HL-60 (cell line): ENCODE results near the gene ACP3.

Experiments used
- DNase-seq, 2 experiments: peaks; one replicate each; pipeline ENCODE4 v3.0.0-alpha.2; 2010 to 2020; ENCODE audit warnings: low read depth in 1 of 2, low spot score in 1 of 2
- H3K27ac ChIP-seq: fragments of 250-450 bp; sonication (Bioruptor Pico); replicated peaks from 2 replicates; pipeline ENCODE4 v1.5.1; 2020; ENCODE audit warnings: mild to moderate bottlenecking, moderate library complexity
- H3K27me3 ChIP-seq: fragments of 250-450 bp; sonication (Bioruptor Pico); 2 replicates; pipeline ENCODE4 v1.5.1; 2021; ENCODE audit warnings: mild to moderate bottlenecking, moderate library complexity; ENCODE audit not compliant: insufficient read depth, poor library complexity, severe bottlenecking
- H3K4me3 ChIP-seq: replicated peaks from 2 replicates; pipeline ENCODE4 v1.5.1; 2011; ENCODE audit warnings: mild to moderate bottlenecking, control low read depth, low read length; ENCODE audit not compliant: insufficient read depth
- GABPA ChIP-seq: IDR thresholded peaks from 2 replicates; pipeline ENCODE4 v1.6.1; 2012; ENCODE audit warnings: low read depth
- POLR2AphosphoS5 ChIP-seq: IDR thresholded peaks from 2 replicates; pipeline ENCODE4 v1.6.1; 2012; ENCODE audit warnings: low read depth
- REST ChIP-seq: IDR thresholded peaks from 2 replicates; pipeline ENCODE4 v1.6.1; 2012; ENCODE audit warnings: low read depth; ENCODE audit not compliant: insufficient replicate concordance
- SPI1 ChIP-seq: IDR thresholded peaks from 2 replicates; pipeline ENCODE4 v1.6.1; 2012; ENCODE audit warnings: low read depth, mild to moderate bottlenecking, borderline replicate concordance
- TF ChIP-seq, protein P1 (sequence below): IDR thresholded peaks from one replicate; pipeline ENCODE4 v1.5.1; 2011; ENCODE audit warnings: low read length, control low read depth, inconsistent platforms; ENCODE audit not compliant: insufficient read depth

Gene ACP3

DNA sequence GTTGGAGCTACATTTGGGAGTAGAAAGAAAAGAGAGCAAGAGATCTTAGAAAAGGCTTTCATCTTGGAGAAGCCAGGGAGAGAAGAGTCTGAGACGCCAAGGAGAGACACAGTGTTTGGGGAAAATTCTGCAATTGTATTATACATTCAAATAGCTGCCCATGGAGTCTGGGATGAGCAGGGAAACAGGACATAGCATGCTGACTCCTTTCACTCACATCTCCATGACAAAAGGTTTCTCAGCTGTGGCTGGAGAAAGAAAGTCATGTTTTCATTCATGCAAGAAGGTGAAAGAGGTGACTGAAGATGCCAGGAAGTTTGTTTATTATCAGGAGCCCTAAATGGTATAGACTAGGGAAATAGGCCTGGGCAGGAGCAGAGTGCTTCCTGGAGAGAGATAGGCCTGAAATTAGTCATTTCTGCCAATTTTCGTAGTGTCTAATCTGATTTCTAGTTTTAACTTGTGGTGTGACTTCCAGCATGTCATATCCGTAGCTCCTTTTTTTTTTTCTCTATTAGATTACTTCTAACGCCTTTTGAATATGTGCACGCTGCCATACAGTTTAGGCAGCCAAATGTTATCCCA, 34.1 kb downstream of the ACP3 start:
- TF ChIP-seq SPI1: no peak
- H3K4me3 ChIP-seq: no peak overlapping the region
- no peak for DNase-seq
- no peaks in the 10 kb centered on the region for H3K27me3 ChIP-seq
- H3K27ac ChIP-seq: no peak overlapping the region

DNA sequence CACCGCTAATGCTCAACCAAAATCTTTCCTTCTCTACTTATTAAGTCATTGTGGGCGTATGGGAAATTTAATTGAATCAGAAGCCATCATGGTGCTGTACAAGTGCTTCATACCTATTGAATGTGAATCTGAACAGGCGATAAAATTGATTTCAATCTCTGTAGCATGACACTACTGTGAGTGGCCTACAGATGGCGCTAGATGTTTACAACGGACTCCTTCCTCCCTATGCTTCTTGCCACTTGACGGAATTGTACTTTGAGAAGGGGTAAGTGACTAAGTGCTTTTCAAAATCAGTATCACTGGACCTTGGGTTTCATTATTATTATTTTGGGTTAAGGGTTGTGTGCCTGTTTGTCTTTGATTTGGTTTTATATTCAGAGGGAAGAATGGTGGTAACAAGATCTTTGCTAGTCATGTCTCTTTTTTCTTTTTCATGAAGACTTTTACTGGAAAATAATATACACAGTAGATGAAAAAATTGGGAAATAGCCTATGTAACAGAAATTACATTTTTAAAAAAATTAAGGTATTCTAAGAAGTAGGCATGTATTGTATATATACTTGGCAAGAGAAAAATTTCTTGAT, 35.4 kb downstream of the ACP3 start:
- no peak for TF ChIP-seq SPI1
- TF ChIP-seq, protein P1, sequence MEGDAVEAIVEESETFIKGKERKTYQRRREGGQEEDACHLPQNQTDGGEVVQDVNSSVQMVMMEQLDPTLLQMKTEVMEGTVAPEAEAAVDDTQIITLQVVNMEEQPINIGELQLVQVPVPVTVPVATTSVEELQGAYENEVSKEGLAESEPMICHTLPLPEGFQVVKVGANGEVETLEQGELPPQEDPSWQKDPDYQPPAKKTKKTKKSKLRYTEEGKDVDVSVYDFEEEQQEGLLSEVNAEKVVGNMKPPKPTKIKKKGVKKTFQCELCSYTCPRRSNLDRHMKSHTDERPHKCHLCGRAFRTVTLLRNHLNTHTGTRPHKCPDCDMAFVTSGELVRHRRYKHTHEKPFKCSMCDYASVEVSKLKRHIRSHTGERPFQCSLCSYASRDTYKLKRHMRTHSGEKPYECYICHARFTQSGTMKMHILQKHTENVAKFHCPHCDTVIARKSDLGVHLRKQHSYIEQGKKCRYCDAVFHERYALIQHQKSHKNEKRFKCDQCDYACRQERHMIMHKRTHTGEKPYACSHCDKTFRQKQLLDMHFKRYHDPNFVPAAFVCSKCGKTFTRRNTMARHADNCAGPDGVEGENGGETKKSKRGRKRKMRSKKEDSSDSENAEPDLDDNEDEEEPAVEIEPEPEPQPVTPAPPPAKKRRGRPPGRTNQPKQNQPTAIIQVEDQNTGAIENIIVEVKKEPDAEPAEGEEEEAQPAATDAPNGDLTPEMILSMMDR: peak; percentile 93
- no peak overlapping the region for H3K4me3 ChIP-seq
- peak; percentile 42 to 64 for DNase-seq

GRCh38 chr3:132354916-132355702, 37.9 kb downstream of the ACP3 start:
- no peak overlapping the region for H3K4me3 ChIP-seq
- no peak overlapping the region for H3K27ac ChIP-seq
- no peak for DNase-seq
- TF ChIP-seq, protein P1: no peak
- no peak for TF ChIP-seq POLR2AphosphoS5
- TF ChIP-seq REST: no peak
- no peak for TF ChIP-seq GABPA
- no peak for TF ChIP-seq SPI1
- H3K27me3 ChIP-seq: no peaks in the 10 kb centered on the region

More for the DNA sequence above, 35.4 kb downstream of the ACP3 start:
- Histone ChIP-seq H3K27me3 (no peaks in the 10 kb centered on the region), H3K27ac (no peak overlapping the region)

- no peak for TF ChIP-seq REST
- no peak for TF ChIP-seq SPI1
- TF ChIP-seq POLR2AphosphoS5: no peak
- TF ChIP-seq, protein P1: no peak
- no peak for TF ChIP-seq GABPA
- H3K27me3 ChIP-seq: no peaks in the 10 kb centered on the region
- H3K4me3 ChIP-seq: no peak overlapping the region
- DNase-seq: no peak
- no peak overlapping the region for H3K27ac ChIP-seq
Observed at GRCh38 chr3:132356568-132356967, 39.4 kb downstream of the ACP3 start.
